HepG2 (cell line): ENCODE data around the gene CLDND2. TPM values are rescaled to one million over a fixed set of nuclear protein-coding genes. Genes with fewer than 3 reads are reported as not detected.

Experiments
- ATM ChIP-seq: fragments of 450-650 bp; IDR thresholded peaks from 2 replicates; pipeline ENCODE4 v1.7.1; 2017; ENCODE audit warnings: mild to moderate bottlenecking, borderline replicate concordance
- CBX2 ChIP-seq, 2 experiments: fragments of 200-600 bp in 1 of 2; sonication (generic); formaldehyde crosslinking in 1 of 2; IDR thresholded peaks; 2 replicates each; pipeline versions ENCODE4 v1.7.0 to v1.8.1; 2018 to 2022; ENCODE audit warnings: low read depth in 2 of 2, low read length in 1 of 2, mild to moderate bottlenecking in 1 of 2, missing genetic modification reagents in 1 of 2
- CC2D1A ChIP-seq: sonication (generic); formaldehyde crosslinking; IDR thresholded peaks from 2 replicates; pipeline ENCODE4 v1.8.1; 2023; ENCODE audit warnings: mild to moderate bottlenecking, missing genetic modification reagents
- ELF1 ChIP-seq: sonication (generic); formaldehyde crosslinking; IDR thresholded peaks from 2 replicates; pipeline ENCODE4 v1.4.0; 2020; ENCODE audit warnings: missing genetic modification reagents
- FOXO1 ChIP-seq: sonication (generic); formaldehyde crosslinking; IDR thresholded peaks from 2 replicates; pipeline ENCODE4 v1.4.0; 2020; ENCODE audit warnings: missing genetic modification reagents
- MXD1 ChIP-seq: sonication (generic); formaldehyde crosslinking; IDR thresholded peaks from 2 replicates; pipeline ENCODE4 v1.4.0; 2020; ENCODE audit warnings: mild to moderate bottlenecking, missing genetic modification reagents
- NFATC3 ChIP-seq: sonication (generic); formaldehyde crosslinking; IDR thresholded peaks from 2 replicates; pipeline ENCODE4 v1.5.1; 2020; ENCODE audit warnings: mild to moderate bottlenecking, missing genetic modification reagents
- NRL ChIP-seq: sonication (generic); formaldehyde crosslinking; IDR thresholded peaks from 2 replicates; pipeline ENCODE4 v1.5.0; 2020; ENCODE audit warnings: missing genetic modification reagents, mild to moderate bottlenecking, moderate library complexity, borderline replicate concordance
- POLR2G ChIP-seq: fragments of 200-400 bp; formaldehyde crosslinking; IDR thresholded peaks from 2 replicates; pipeline ENCODE4 v1.6.1; 2018; ENCODE audit warnings: mild to moderate bottlenecking, low read depth, low read length, moderate library complexity
- RARA ChIP-seq: IDR thresholded peaks from 2 replicates; pipeline ENCODE4 v1.6.1; 2016; ENCODE audit warnings: missing genetic modification reagents, missing compliant biosample characterization
- SNAPC4 ChIP-seq: sonication (generic); formaldehyde crosslinking; IDR thresholded peaks from 2 replicates; pipeline ENCODE4 v1.4.0; 2020; ENCODE audit warnings: mild to moderate bottlenecking, missing genetic modification reagents
- U2AF2 ChIP-seq: fragments of 200-400 bp; formaldehyde crosslinking; IDR thresholded peaks from 2 replicates; pipeline ENCODE4 v1.6.1; 2017; ENCODE audit warnings: low read depth, mild to moderate bottlenecking, low read length
- ZBTB2 ChIP-seq: sonication (generic); formaldehyde crosslinking; IDR thresholded peaks from 2 replicates; pipeline ENCODE4 v1.8.0; 2022; ENCODE audit warnings: low read depth, missing genetic modification reagents
- ZBTB20 ChIP-seq: sonication (generic); formaldehyde crosslinking; IDR thresholded peaks from 2 replicates; pipeline ENCODE4 v1.8.1; 2023; ENCODE audit warnings: missing genetic modification reagents, low read depth, mild to moderate bottlenecking, borderline replicate concordance
- ZFP36L2 ChIP-seq: sonication (generic); formaldehyde crosslinking; IDR thresholded peaks from 2 replicates; pipeline ENCODE4 v1.4.0; 2020; ENCODE audit warnings: missing genetic modification reagents
- ZFP91 ChIP-seq: sonication (generic); formaldehyde crosslinking; IDR thresholded peaks from 2 replicates; pipeline ENCODE4 v1.9.0; 2022; ENCODE audit warnings: missing genetic modification reagents, mild to moderate bottlenecking, borderline replicate concordance
- ZNF567 ChIP-seq: sonication (generic); formaldehyde crosslinking; IDR thresholded peaks from 2 replicates; pipeline ENCODE4 v1.8.1; 2023; ENCODE audit warnings: mild to moderate bottlenecking, missing genetic modification reagents, borderline replicate concordance
- ZNF639 ChIP-seq: conservative IDR thresholded peaks from 2 replicates; pipeline ENCODE4 v1.6.1; 2018; ENCODE audit warnings: missing genetic modification reagents
- polyA plus RNA-seq, 8 experiments: library from polyadenylated mRNA; depleted of rRNA in 3 of 8; stranded (reverse) in 7 of 8; unstranded in 1 of 8; fragments of >200 nt; fragmentation: Illumina TruSeq in 4 of 8; extraction: Trizol in 4 of 8; gene quantifications; 2 replicates each; pipeline versions ENCODE4 v1.2.1 to v1.2.3, GENCODE V29; 2011 to 2016; ENCODE audit warnings: low read depth in 4 of 8, missing spikeins in 1 of 8, mixed read lengths in 1 of 8; ENCODE audit not compliant: insufficient read depth in 1 of 8
- total RNA-seq, 5 experiments: library from RNA; depleted of rRNA; stranded (reverse); fragments of >200 nt; fragmentation: Illumina TruSeq; extraction: Trizol; gene quantifications; 2 replicates each; pipeline ENCODE4 v1.2.3, GENCODE V29; 2016; ENCODE audit warnings: low read depth in 1 of 5

The CLDND2 gene
- total and polyA plus RNA-seq, 2 of the 13 experiments (the other 11 are each of a cell fraction or from before 2014, with no cell fraction given): 0.84 to 1.8 TPM

- TF ChIP-seq MXD1 (CRISPR knock-in tag): peak; percentile 91
- peak; percentile 28; the same call in 1 of the 2 replicates for TF ChIP-seq ZBTB20 (CRISPR knock-in tag)
- TF ChIP-seq ZBTB2 (CRISPR knock-in tag): peak; percentile 84
- TF ChIP-seq POLR2G: peak; percentile 83
- 0 out of 2 replicates have a peak, but pooled peaks have one; percentile 25 for TF ChIP-seq ZNF639 (CRISPR knock-in tag)
- TF ChIP-seq FOXO1 (CRISPR knock-in tag): peak; percentile 55; the same call in 1 of the 2 replicates
- TF ChIP-seq ZNF567 (CRISPR knock-in tag): peak; percentile 25; the same call in 1 of the 2 replicates
- TF ChIP-seq U2AF2: no peak
- peak; percentile 50 for TF ChIP-seq RARA (CRISPR knock-in tag)
- no peak for TF ChIP-seq CC2D1A (CRISPR knock-in tag)
- no peak for TF ChIP-seq ATM
- TF ChIP-seq NRL: no peak
- peak; percentile 79 for TF ChIP-seq SNAPC4
- peak; percentile 87; the same call in 1 of the 2 replicates for TF ChIP-seq NFATC3 (CRISPR knock-in tag)
- TF ChIP-seq ZFP36L2 (CRISPR knock-in tag): no peak
- peak; percentile 71 for TF ChIP-seq ELF1
- TF ChIP-seq CBX2 (IDR thresholded peaks at IDR 0.05; ENCODE audit: low read depth, low read length): no peak
- no peak for TF ChIP-seq CBX2 (CRISPR knock-in tag; IDR thresholded peaks at IDR 0.05; ENCODE audit: low read depth)
- peak; percentile 88 for TF ChIP-seq ZFP91 (CRISPR knock-in tag)
Observed at GRCh38 chr19:51367565-51368365, 1.0 kb downstream of the CLDND2 start (continued).
